Left renal pelvis (tissue), 4 donors: ENCODE measurements around the gene FGF4. TPM values are rescaled to one million over a fixed set of nuclear protein-coding genes. Genes with fewer than 3 reads are reported as not detected.

Source experiments
- DNase-seq, 4 donors: peaks; one replicate each; pipeline ENCODE4 v3.0.0-alpha.2; 2013; ENCODE audit warnings: low read depth in 4 of 4, low spot score in 3 of 4
- polyA plus RNA-seq, 4 donors: library from polyadenylated mRNA; unstranded; fragments of 120-200 nt; gene quantifications; one replicate each; pipeline ENCODE4 v1.2.1, GENCODE V29; 2013; ENCODE audit not compliant: insufficient read length in 4 of 4

FGF4 gene
- polyA plus RNA-seq, 4 donors, result not detected

GRCh38 chr11:69730500-69730899 is 44.6 kb downstream of the FGF4 start:
- DNase-seq, result no peak

DNA sequence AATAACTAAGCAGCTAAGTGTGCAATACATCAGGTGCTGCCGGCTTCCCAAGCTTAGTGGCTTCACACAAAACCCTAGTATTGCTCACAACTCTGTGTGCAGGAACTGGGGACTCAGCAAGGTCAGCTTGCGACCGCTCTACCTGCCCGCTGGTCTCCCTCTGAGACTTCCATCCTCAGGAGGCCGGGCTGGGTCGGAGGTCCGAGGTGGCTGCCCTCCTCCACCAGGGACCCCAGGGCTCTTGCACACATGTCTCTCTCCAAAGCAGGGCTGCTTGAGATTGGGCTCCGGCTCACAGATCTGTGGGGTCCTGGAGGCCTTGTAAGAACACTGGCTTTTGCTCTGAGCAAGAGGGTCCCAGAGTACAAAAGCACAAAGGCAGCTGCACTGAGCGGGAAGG is 45.9 kb downstream of the FGF4 start:
- no peak for DNase-seq

- DNase-seq, result no peak
These were observed 47.9 kb downstream of the FGF4 start for GRCh38 chr11:69727266-69727665.

GRCh38 chr11:69726481-69726880 is 48.7 kb downstream of the FGF4 start:
- DNase-seq, result no peak

- DNase-seq, result no peak
These were observed 49.1 kb downstream of the FGF4 start for GRCh38 chr11:69726019-69726418.

DNA sequence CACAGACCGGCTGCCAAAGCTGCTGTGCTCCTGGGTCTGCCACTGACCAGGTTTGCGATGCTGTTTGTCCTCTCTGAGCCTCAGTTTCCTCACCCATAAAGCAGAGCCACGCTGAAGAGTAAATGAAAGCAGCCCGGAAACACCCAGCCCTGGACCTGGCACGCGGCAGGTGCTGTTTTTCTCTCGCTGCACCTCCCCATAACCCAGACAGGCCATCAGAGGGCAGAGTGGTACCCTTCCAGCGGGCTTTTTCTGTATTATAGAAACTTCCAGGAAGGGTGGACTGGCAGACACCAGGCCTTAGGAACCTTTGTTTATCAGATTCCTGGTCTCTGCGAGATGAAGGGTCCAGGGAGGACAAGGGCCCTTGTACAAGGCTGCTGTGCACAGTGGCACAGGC is 53.4 kb downstream of the FGF4 start:
- no peak for DNase-seq

DNA sequence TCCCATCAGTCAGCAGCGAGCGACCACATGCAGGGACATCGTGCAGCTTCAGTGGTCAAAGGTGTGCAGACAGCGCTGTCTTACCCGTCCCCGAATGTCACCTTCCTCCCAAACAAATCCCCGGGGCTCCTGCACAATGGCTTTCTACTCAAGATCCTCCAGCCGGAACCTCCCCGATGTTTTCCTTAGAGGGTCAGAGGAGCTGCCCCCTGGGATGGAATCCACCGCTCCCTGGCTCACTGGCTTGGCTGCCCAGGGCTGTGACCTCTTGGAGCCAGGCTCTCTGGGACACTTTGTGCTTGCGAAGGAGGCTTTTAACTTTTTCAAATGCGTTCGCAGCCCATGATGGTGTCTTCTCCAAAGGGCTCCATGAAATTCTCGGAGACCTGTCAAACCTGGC is 54.0 kb downstream of the FGF4 start:
- no peak for DNase-seq

Other genes starting within 250 kb of the FGF4 start
- 100 to 1,000 TPM in 3 of 4 donors, 10 to 100 TPM in 1; 67.7 to 161 (median 146) TPM for gene CCND1, start 134.2 kb downstream of the FGF4 start, polyA plus RNA-seq
- 10 to 100 TPM; 15.6 to 42.1 (median 21.4) TPM for gene LTO1, start 100.0 kb downstream of the FGF4 start, polyA plus RNA-seq
- 1 to 10 TPM in 1 of 4 donors, under 1 TPM in 3; 0.14 to 2.0 (median 0.79) TPM for gene FGF19, start 71.3 kb downstream of the FGF4 start, polyA plus RNA-seq
- not detected for gene FGF3, start 44.1 kb upstream of the FGF4 start, polyA plus RNA-seq